Measurements from ENCODE around the gene RBMXL3. TPM values are rescaled to one million over a fixed set of nuclear protein-coding genes. Genes with fewer than 3 reads are reported as not detected.
"Not testable (repeated sequence)": the region's sequence is repeated elsewhere in the genome, so short reads cannot be mapped to it uniquely, and the experiment has no call there.

Gene RBMXL3
- not detected in 2 replicates for total RNA-seq (2014; rRNA removed; shearing (Covaris generic))

DNA sequence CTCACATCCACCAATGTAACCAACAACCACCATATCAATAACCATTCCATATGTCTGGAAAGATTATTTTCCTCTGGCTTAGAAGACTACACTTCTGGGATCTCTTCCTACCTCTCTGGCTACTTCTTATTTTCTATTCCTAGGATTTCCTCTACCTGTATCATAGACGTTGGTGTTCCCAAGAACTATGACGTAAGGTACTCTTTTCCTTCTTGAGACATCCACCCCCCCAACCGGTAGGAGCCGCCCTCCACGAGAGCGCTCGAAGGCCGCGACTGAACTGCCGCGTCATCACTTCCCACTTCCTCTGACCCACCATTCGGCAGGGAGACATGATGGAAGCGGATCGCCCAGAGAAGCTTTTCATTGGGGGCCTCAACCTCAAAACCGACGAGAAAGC lies at the start of gene RBMXL3:
TSS of gene RBMXL3 (plus strand) at position 301 of the 400 bp plus-strand sequence. CDS start at position 333, 32 bp downstream.
- no peaks in the 10 kb centered on the region for H3K36me3 ChIP-seq
- no peak within 1 kb of the TSS for H3K4me3 ChIP-seq

DNA sequence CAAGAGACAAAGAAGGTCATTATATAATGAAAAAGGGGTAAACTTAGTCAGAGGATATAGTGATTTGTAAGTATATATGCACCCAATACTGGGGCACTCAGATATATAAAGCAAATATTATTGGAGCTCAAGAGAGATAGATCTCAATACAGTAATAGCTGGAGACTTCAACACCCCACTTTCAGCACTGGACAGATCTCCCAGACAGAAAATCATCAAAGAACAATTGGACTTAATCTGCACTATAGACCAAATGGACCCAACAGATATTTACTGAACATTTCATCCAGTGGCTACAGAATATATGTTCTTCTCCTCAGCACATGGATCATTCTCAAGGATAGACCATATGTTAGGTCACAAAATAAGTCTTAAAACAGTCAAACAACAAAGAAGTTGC lies 47.2 kb upstream of the RBMXL3 start:
- Histone ChIP-seq H3K4me1 (no peaks in the 10 kb centered on the region), H3K27me3 (no peaks in the 10 kb centered on the region), H3K9me3 (replicated peaks) (no peaks in the 10 kb centered on the region), H3K4me3 (no peak overlapping the region), H3K27ac (no peak overlapping the region), H3K36me3 (no peaks in the 10 kb centered on the region)
- no peak for DNase-seq

More for the DNA sequence above, at the start of gene RBMXL3:
- DNase-seq, result no peak
- H3K27me3 ChIP-seq, result no peaks in the 10 kb centered on the region
- no peaks in the 10 kb centered on the region for H3K9me3 ChIP-seq (replicated peaks)
- H3K27ac ChIP-seq, result no peak within 1 kb of the TSS
- no peaks in the 10 kb centered on the region for H3K4me1 ChIP-seq

DNA sequence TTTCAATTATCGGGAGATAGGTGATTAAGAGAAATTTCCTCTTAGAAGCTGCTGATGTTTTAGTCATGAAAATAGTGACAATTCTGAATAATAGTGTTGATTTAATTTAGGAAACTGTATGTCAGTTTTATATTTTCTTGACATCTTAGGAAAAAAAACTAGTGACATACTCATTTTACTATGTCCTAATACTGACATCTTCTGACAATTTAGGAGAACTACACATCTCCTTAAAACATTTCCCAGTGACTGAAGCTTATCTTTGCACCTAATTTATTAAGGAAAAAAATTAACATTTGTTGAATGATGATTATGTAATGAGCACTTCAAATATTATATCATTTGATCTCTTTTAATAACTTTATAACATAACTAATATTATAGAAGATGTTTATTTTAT lies 42.0 kb upstream of the RBMXL3 start:
- DNase-seq, result peak in 1 of 2 experiments; percentile 53
- no peak overlapping the region for H3K27ac ChIP-seq
- no peak overlapping the region for H3K4me3 ChIP-seq
- no peaks in the 10 kb centered on the region for H3K9me3 ChIP-seq (replicated peaks)
- no peaks in the 10 kb centered on the region for H3K27me3 ChIP-seq
- H3K4me1 ChIP-seq, result no peaks in the 10 kb centered on the region
- no peaks in the 10 kb centered on the region for H3K36me3 ChIP-seq

GRCh38 chrX:115173181-115173580 lies 16.0 kb upstream of the RBMXL3 start:
- Histone ChIP-seq H3K36me3 (no peaks in the 10 kb centered on the region; the same call in 1 of the 2 replicates), H3K9me3 (replicated peaks) (no peaks in the 10 kb centered on the region), H3K4me3 (no peak overlapping the region), H3K27ac (no peak overlapping the region), H3K4me1 (no peaks in the 10 kb centered on the region), H3K27me3 (no peaks in the 10 kb centered on the region)
- DNase-seq, result no peak

- H3K4me3 ChIP-seq, result no peak overlapping the region
- peaks cover 6% of the 10 kb centered on the region; the same call in 1 of the 2 replicates for H3K36me3 ChIP-seq
- no peaks in the 10 kb centered on the region for H3K27me3 ChIP-seq
- no peak overlapping the region for H3K27ac ChIP-seq
- no peaks in the 10 kb centered on the region for H3K9me3 ChIP-seq (replicated peaks)
- H3K4me1 ChIP-seq, result no peaks in the 10 kb centered on the region
- no peak for DNase-seq
Measured at GRCh38 chrX:115174548-115174947, 14.7 kb upstream of the RBMXL3 start.

DNA sequence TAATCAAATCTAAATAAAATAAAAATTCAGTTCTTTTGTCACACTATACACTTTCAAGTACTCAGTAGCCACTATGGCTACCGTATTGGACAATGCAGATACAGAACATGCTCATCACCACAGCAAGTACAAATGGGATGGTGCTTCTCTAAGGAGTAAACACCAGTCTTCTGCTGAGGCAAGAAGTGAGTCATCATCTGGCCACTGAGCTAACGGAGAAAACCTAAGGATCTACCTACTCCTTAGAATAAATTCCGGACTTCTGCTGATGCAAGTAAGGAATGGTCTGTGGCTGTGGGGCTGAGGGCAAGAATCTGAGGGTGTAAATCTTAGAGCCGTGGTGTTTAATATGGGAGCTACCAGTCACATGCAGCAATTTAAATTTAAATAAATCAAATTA lies 11.3 kb upstream of the RBMXL3 start:
- Histone ChIP-seq H3K4me1 (no peaks in the 10 kb centered on the region), H3K4me3 (no peak overlapping the region), H3K9me3 (replicated peaks) (no peaks in the 10 kb centered on the region), H3K27me3 (no peaks in the 10 kb centered on the region), H3K27ac (no peak overlapping the region), H3K36me3 (peaks cover 9% of the 10 kb centered on the region; the same call in 1 of the 2 replicates)
- no peak for DNase-seq

GRCh38 chrX:115178473-115178872 lies 10.7 kb upstream of the RBMXL3 start:
- H3K27ac ChIP-seq, result no peak overlapping the region
- no peak for DNase-seq
- no peaks in the 10 kb centered on the region for H3K9me3 ChIP-seq (replicated peaks)
- H3K4me3 ChIP-seq, result no peak overlapping the region
- H3K27me3 ChIP-seq, result no peaks in the 10 kb centered on the region
- H3K4me1 ChIP-seq, result no peaks in the 10 kb centered on the region
- peaks cover 9% of the 10 kb centered on the region; the same call in 1 of the 2 replicates for H3K36me3 ChIP-seq

DNA sequence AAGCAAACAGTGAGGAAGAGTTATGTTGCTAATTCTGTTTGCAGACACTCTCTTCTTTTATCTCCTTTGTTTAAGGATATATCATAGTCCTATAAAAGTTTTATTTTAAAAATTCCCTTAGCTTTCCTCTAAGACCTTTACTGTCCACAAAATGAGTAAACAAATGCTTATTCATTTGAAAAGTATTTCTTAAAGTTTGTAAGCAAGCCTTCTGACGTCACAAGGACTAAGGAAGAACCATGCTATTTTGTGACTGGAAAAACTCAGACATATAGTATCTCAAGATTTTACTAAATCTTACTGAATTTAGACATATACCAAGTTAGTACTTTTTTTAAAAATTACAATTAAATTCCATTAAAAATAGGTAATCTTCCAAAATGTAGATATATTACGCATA lies 5.2 kb upstream of the RBMXL3 start:
- Histone ChIP-seq H3K9me3 (replicated peaks) (no peaks in the 10 kb centered on the region), H3K36me3 (peaks cover 7% of the 10 kb centered on the region; the same call in 1 of the 2 replicates), H3K4me1 (no peaks in the 10 kb centered on the region), H3K4me3 (no peak overlapping the region), H3K27me3 (no peaks in the 10 kb centered on the region), H3K27ac (no peak overlapping the region)
- no peak for DNase-seq

DNA sequence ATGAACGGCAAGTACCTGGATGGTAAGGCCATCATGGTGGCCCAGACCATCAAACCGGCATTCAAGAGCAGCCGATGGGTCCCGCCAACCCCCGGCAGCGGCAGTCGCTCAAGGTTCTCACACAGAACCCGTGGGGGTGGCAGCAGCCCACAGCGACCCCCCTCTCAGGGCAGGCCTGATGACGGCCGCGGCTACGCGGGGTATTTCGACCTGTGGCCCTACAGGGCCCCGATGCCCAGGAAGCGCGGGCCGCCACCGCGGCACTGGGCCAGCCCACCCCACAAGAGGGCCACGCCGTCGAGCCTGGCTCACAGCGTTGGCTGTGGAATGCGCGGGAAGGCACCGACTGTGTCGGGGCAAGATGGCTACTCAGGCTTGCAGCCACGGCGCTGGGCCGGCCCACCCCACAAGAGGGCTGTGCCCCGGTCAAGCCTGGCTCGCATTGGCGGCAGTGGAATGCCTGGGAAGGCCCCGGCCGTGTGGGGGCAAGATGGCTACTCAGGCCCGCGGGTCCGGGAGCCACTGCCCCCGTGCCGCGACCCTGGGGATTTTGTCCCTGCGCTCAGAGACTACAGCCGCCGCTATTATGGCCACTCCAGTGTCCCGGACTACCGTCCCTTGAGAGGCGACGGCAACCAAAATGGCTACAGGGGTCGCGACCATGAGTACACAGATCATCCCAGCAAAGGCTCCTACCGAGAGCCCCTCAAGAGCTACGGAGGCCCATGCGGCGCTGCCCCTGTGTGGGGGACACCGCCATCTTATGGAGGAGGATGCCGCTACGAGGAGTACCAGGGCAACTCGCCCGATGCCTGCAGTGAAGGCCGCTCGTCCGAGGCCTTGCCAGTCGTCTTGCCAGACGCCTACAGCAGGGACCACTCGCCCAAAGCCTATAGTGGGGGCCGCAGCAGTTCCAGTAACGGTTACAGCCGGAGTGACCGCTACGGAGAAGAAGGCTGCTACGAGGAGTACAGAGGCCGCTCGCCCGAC lies 731 bp downstream of the RBMXL3 start:
- no peak overlapping the region for H3K27ac ChIP-seq
- no peaks in the 10 kb centered on the region for H3K36me3 ChIP-seq
- H3K9me3 ChIP-seq (replicated peaks), result no peaks in the 10 kb centered on the region
- no peak for DNase-seq
- no peaks in the 10 kb centered on the region for H3K27me3 ChIP-seq
- no peaks in the 10 kb centered on the region for H3K4me1 ChIP-seq
- no peak overlapping the region for H3K4me3 ChIP-seq

- no peaks in the 10 kb centered on the region for H3K9me3 ChIP-seq (replicated peaks)
- no peaks in the 10 kb centered on the region for H3K4me1 ChIP-seq
- no peaks in the 10 kb centered on the region for H3K36me3 ChIP-seq
- H3K27me3 ChIP-seq, result no peaks in the 10 kb centered on the region
- no peak overlapping the region for H3K4me3 ChIP-seq
- no peak for DNase-seq
- no peak overlapping the region for H3K27ac ChIP-seq
Measured at GRCh38 chrX:115190636-115191489, 1.7 kb downstream of the RBMXL3 start.

DNA sequence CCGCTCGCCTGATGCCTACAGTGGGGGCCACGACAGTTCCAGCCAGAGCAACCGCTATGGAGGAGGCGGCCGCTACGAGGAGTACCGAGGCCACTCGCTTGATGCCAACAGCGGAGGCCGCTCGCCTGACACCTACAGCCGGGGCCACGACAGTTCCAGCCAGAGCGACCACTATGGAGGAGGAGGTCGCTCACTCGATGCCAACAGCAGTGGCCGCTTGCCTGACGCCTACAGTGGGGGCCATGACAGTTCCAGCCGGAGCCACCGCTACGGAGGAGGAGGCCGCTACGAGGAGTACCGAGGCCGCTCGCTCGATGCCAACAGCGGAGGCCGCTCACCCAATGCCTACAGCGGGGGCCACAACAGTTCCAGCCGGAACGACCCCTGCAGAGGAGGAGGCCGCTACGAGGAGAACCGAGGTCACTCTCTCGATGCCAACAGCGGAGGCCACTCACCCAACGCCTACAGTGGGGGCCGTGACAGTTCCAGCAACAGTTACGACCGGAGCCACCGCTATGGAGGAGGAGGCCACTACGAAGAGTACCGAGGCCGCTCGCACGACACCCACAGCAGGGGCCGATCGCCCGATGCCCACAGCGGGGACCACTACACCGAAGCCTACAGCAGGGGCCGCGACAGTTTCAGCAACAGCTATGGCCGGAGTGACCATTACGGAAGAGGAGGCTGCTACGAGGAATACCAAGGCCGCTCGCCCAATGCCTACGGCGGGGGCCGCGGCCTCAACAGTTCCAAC lies 2.5 kb downstream of the RBMXL3 start:
- Histone ChIP-seq H3K27ac (no peak overlapping the region), H3K9me3 (replicated peaks) (no peaks in the 10 kb centered on the region), H3K4me1 (no peaks in the 10 kb centered on the region), H3K4me3 (no peak overlapping the region), H3K36me3 (no peaks in the 10 kb centered on the region), H3K27me3 (no peaks in the 10 kb centered on the region)
- DNase-seq, result no peak

DNA sequence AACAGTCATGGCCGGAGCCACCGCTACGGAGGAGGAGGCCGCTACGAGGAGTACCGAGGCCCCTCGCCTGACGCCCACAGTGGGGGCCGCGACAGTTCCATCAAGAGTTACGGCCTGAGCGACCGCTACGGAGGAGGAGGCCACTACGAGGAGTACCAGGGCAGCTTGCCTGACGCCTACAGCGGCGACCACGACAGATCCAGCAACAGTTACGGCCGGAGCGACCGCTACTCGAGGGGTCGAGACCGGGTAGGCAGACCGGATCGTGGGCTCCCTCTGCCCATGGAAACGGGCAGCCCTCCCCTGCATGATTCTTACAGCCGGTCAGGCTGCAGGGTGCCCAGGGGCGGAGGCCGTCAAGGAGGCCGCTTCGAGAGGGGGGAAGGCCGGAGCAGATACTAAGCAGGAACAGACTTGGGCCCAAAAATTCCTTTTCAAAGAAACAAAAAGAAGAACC lies 3.1 kb downstream of the RBMXL3 start:
- DNase-seq, result no peak
- Histone ChIP-seq H3K9me3 (replicated peaks) (no peaks in the 10 kb centered on the region), H3K27me3 (no peaks in the 10 kb centered on the region), H3K4me1 (no peaks in the 10 kb centered on the region), H3K4me3 (no peak overlapping the region), H3K27ac (no peak overlapping the region), H3K36me3 (no peaks in the 10 kb centered on the region)

GRCh38 chrX:115204040-115204439 lies 14.8 kb downstream of the RBMXL3 start:
- Histone ChIP-seq H3K27ac (no peak overlapping the region), H3K4me1 (no peaks in the 10 kb centered on the region)

DNA sequence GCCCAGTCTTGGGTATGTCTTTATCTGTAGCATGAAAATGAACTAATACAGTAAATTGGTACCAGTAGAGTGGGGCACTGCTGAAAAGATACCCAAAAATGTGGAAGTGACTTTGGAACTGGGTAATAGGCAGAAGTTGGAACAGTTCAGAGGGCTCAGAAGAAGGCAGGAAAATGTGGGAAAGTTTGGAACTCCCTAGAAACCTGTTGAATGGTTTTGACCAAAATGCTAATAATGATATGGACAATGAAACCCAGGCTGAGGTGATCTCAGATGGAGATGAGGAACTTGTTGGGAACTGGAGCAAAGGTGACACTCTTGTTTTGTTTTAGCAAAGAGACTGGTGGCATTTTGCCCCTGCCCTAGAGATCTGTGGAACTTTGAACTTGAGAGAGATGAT lies 20.3 kb downstream of the RBMXL3 start:
- not testable (repeated sequence) for H3K9me3 ChIP-seq (replicated peaks); H3K4me3 ChIP-seq; DNase-seq; H3K27ac ChIP-seq; H3K4me1 ChIP-seq; H3K36me3 ChIP-seq; H3K27me3 ChIP-seq

More at GRCh38 chrX:115204040-115204439, 14.8 kb downstream of the RBMXL3 start:
- DNase-seq, result no peak
- H3K27me3 ChIP-seq, result no peaks in the 10 kb centered on the region
- no peak overlapping the region for H3K4me3 ChIP-seq
- no peaks in the 10 kb centered on the region for H3K9me3 ChIP-seq (replicated peaks)
- no peaks in the 10 kb centered on the region for H3K36me3 ChIP-seq
